ENCODE measurements around the gene ELL. TPM values are rescaled to one million over a fixed set of nuclear protein-coding genes. Genes with fewer than 3 reads are reported as not detected.

Gene ELL
- total and polyA plus RNA-seq, 2 donors (not counting 3 experiments of a cell fraction or from before 2014, with no cell fraction given): 9.9 to 18.2 TPM

GRCh38 chr19:18469069-18469846 is 52.6 kb downstream of the ELL start:
- dilution Hi-C loops (cut with MboI; ENCODE audit: extremely low pct_ligation_motif_present, low sequenced_read_pairs) (no loop called here), intact Hi-C loops (cut with micrococcal nuclease) (loop anchor here (2.0 kb wide), 2 partner anchors 52 to 206 kb away; no protein-coding TSS in a partner anchor)
- Histone ChIP-seq H3K4me2 (ENCODE audit: insufficient read depth, low read length) (no peak overlapping the region), H3K79me2 (ENCODE audit: control insufficient read depth, insufficient read depth, low read length) (peaks cover 8% of the 10 kb centered on the region), H3K9me3 (replicated peaks; ENCODE audit: control insufficient read depth, insufficient read depth, low read length) (no peaks in the 10 kb centered on the region), H3K9ac (replicated peaks; ENCODE audit: extremely low read depth, insufficient read depth, low read length) (no peak overlapping the region), H4K20me1 (replicated peaks; ENCODE audit: control insufficient read depth, extremely low read depth, insufficient read depth, low read length) (no peaks in the 10 kb centered on the region), H3K27me3 (ENCODE audit: control insufficient read depth in 2 of 2, insufficient read depth in 2 of 2, low read length in 2 of 2) (no peaks in the 10 kb centered on the region), H3K27ac (ENCODE audit: insufficient read depth, low read depth, low read length) (no peak overlapping the region), H2AFZ (ENCODE audit: low read depth, low read length) (no peak overlapping the region), H3K4me3 (replicated peaks in 1 of 3; ENCODE audit: insufficient read depth in 1 of 3, low read depth in 1 of 3, low read length in 3 of 3) (no peak overlapping the region), H3K9me1 (replicated peaks; ENCODE audit: control insufficient read depth, extremely low read depth, insufficient read depth, low read length) (no peaks in the 10 kb centered on the region), H3K4me1 (ENCODE audit: control insufficient read depth, extremely low read depth, insufficient read depth, low read length) (no peaks in the 10 kb centered on the region), H3K36me3 (ENCODE audit: control insufficient read depth in 2 of 2, extremely low read depth in 1 of 2, insufficient read depth in 2 of 2, low read length in 2 of 2) (peaks cover 0 to 19% of the 10 kb centered on the region in 2 experiments)
- DNase-seq (ENCODE audit: low read depth, low spot score) (peak; percentile 49), FAIRE-seq (peak; percentile 87)
- POLR2A ChIA-PET: no interaction called here
- no peak for TF ChIP-seq EZH2 (IDR thresholded peaks at IDR 0.05; ENCODE audit: borderline replicate concordance, low read depth, low read length, severe bottlenecking)
- TF ChIP-seq, protein P1, sequence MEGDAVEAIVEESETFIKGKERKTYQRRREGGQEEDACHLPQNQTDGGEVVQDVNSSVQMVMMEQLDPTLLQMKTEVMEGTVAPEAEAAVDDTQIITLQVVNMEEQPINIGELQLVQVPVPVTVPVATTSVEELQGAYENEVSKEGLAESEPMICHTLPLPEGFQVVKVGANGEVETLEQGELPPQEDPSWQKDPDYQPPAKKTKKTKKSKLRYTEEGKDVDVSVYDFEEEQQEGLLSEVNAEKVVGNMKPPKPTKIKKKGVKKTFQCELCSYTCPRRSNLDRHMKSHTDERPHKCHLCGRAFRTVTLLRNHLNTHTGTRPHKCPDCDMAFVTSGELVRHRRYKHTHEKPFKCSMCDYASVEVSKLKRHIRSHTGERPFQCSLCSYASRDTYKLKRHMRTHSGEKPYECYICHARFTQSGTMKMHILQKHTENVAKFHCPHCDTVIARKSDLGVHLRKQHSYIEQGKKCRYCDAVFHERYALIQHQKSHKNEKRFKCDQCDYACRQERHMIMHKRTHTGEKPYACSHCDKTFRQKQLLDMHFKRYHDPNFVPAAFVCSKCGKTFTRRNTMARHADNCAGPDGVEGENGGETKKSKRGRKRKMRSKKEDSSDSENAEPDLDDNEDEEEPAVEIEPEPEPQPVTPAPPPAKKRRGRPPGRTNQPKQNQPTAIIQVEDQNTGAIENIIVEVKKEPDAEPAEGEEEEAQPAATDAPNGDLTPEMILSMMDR (IDR thresholded peaks at IDR 0.05; ENCODE audit: extremely low read depth in 1 of 2, insufficient read depth in 1 of 2, low read depth in 1 of 2, low read length in 2 of 2): peak; percentile 86 to 89
- CTCF ChIA-PET: interaction anchor here (0.8 to 4.3 kb wide), 23 partner anchors 7 to 398 kb away, joined by 3 to 25 read pairs (median 5); partner anchors contain the start of genes ELL, KXD1, REX1BD and UBA52
- BruUV-seq (replicated peaks): no TSS peak

GRCh38 chr19:18468517-18468916 is 53.4 kb downstream of the ELL start:
- H3K9me3 ChIP-seq (replicated peaks; ENCODE audit: control insufficient read depth, insufficient read depth, low read length): no peaks in the 10 kb centered on the region
- peaks cover 6% of the 10 kb centered on the region for H3K79me2 ChIP-seq (ENCODE audit: control insufficient read depth, insufficient read depth, low read length)
- dilution Hi-C loops (cut with MboI; ENCODE audit: extremely low pct_ligation_motif_present, low sequenced_read_pairs): no loop called here
- POLR2A ChIA-PET: no interaction called here
- DNase-seq (ENCODE audit: low read depth, low spot score) (no peak), FAIRE-seq (no peak)
- TF ChIP-seq MAX (IDR thresholded peaks at IDR 0.05; ENCODE audit: insufficient read depth, insufficient read length) (no peak), POLR2A (IDR thresholded peaks at IDR 0.05; ENCODE audit: low read depth, low read length) (no peak), GATA2 (IDR thresholded peaks at IDR 0.05; ENCODE audit: insufficient read depth, insufficient read length, low read depth, low read length) (no peak), JUN (IDR thresholded peaks at IDR 0.05; ENCODE audit: borderline replicate concordance, insufficient read depth, insufficient read length, low read depth) (no peak), POLR2AphosphoS5 (IDR thresholded peaks at IDR 0.05; ENCODE audit: insufficient read depth, low read depth, low read length) (no peak), FOS (IDR thresholded peaks at IDR 0.05; ENCODE audit: borderline replicate concordance, insufficient read depth, low read length) (no peak), EZH2 (IDR thresholded peaks at IDR 0.05; ENCODE audit: borderline replicate concordance, low read depth, low read length, severe bottlenecking) (no peak), MYC (IDR thresholded peaks at IDR 0.05; ENCODE audit: low read depth, low read length) (no peak)
- TF ChIP-seq, protein P1 (IDR thresholded peaks at IDR 0.05; ENCODE audit: extremely low read depth in 1 of 2, insufficient read depth in 1 of 2, low read depth in 1 of 2, low read length in 2 of 2): no peak
- peaks cover 0 to 19% of the 10 kb centered on the region in 2 experiments for H3K36me3 ChIP-seq (ENCODE audit: control insufficient read depth in 2 of 2, extremely low read depth in 1 of 2, insufficient read depth in 2 of 2, low read length in 2 of 2)
- CTCF ChIA-PET: interaction anchor here (1.0 to 3.5 kb wide), 4 partner anchors 15 to 379 kb away, joined by 3 to 25 read pairs (median 5); no protein-coding TSS in a partner anchor
- H3K27ac ChIP-seq (ENCODE audit: insufficient read depth, low read depth, low read length): no peak overlapping the region
- H3K4me1 ChIP-seq (ENCODE audit: control insufficient read depth, extremely low read depth, insufficient read depth, low read length): no peaks in the 10 kb centered on the region
- BruUV-seq (replicated peaks): no TSS peak
- H3K9me1 ChIP-seq (replicated peaks; ENCODE audit: control insufficient read depth, extremely low read depth, insufficient read depth, low read length): no peaks in the 10 kb centered on the region
- no peaks in the 10 kb centered on the region for H4K20me1 ChIP-seq (replicated peaks; ENCODE audit: control insufficient read depth, extremely low read depth, insufficient read depth, low read length)
- H2AFZ ChIP-seq (ENCODE audit: low read depth, low read length): no peak overlapping the region
- H3K27me3 ChIP-seq (ENCODE audit: control insufficient read depth in 2 of 2, insufficient read depth in 2 of 2, low read length in 2 of 2): no peaks in the 10 kb centered on the region
- no peak overlapping the region for H3K4me2 ChIP-seq (ENCODE audit: insufficient read depth, low read length)
- no peak overlapping the region for H3K4me3 ChIP-seq (replicated peaks in 1 of 3; ENCODE audit: insufficient read depth in 1 of 3, low read depth in 1 of 3, low read length in 3 of 3)
- intact Hi-C loops (cut with micrococcal nuclease): loop anchor here (2.0 kb wide), 2 partner anchors 52 to 206 kb away; no protein-coding TSS in a partner anchor
- no peak overlapping the region for H3K9ac ChIP-seq (replicated peaks; ENCODE audit: extremely low read depth, insufficient read depth, low read length)
